Bronchial epithelial cell (primary cell): ENCODE data around the gene WDSUB1. TPM values are rescaled to one million over a fixed set of nuclear protein-coding genes. Genes with fewer than 3 reads are reported as not detected.

Source experiments
- DNase-seq: peaks from one replicate; pipeline ENCODE4 v3.0.0-alpha.2; 2010; ENCODE audit warnings: low read depth
- FAIRE-seq: peaks from 2 replicates; lab custom pipeline; 2011; peaks lifted over from hg19 to GRCh38; lab: Jason Lieb, UNC
- H3K27me3 ChIP-seq: 2 replicates; pipeline ENCODE4 v1.5.1; 2011; ENCODE audit warnings: low read length; ENCODE audit not compliant: control insufficient read depth, insufficient read depth
- H3K36me3 ChIP-seq: 2 replicates; pipeline ENCODE4 v1.5.1; 2011; ENCODE audit warnings: low read length; ENCODE audit not compliant: control insufficient read depth, insufficient read depth
- H3K4me3 ChIP-seq: 2 replicates; pipeline ENCODE4 v1.5.1; 2011; ENCODE audit warnings: mild to moderate bottlenecking, low read depth, low read length, control low read depth
- CTCF ChIP-seq: IDR thresholded peaks from 2 replicates; pipeline ENCODE4 v1.5.1; 2011; ENCODE audit warnings: mild to moderate bottlenecking, moderate library complexity, low read length, control low read depth, inconsistent platforms; ENCODE audit not compliant: insufficient read depth, severe bottlenecking
- total RNA-seq: library from RNA; depleted of rRNA; stranded (reverse); fragments of >200 nt; gene quantifications from 2 replicates; pipeline ENCODE4 v1.2.1, GENCODE V29; 2014

WDSUB1 gene
- total RNA-seq, 1 donor from 2014 or later, result 16.1 TPM

GRCh38 chr2:159230145-159230877, 56.2 kb downstream of the WDSUB1 start:
- Histone ChIP-seq H3K27me3 (no peaks in the 10 kb centered on the region), H3K4me3 (no peak overlapping the region), H3K36me3 (peaks cover 24% of the 10 kb centered on the region)
- no peak for TF ChIP-seq CTCF
- no peak for DNase-seq
- FAIRE-seq, result no peak

- H3K27me3 ChIP-seq, result no peaks in the 10 kb centered on the region
- H3K4me3 ChIP-seq, result no peak overlapping the region
- no peak for DNase-seq
- peaks cover 29% of the 10 kb centered on the region for H3K36me3 ChIP-seq
- FAIRE-seq, result no peak
- TF ChIP-seq CTCF, result no peak
These were observed 56.9 kb downstream of the WDSUB1 start for GRCh38 chr2:159229476-159230144.

- Histone ChIP-seq H3K36me3 (peaks cover 39% of the 10 kb centered on the region), H3K27me3 (no peaks in the 10 kb centered on the region), H3K4me3 (no peak overlapping the region)
- FAIRE-seq (no peak), DNase-seq (no peak)
- no peak for TF ChIP-seq CTCF
These were observed 58.4 kb downstream of the WDSUB1 start for GRCh38 chr2:159228081-159228581.

GRCh38 chr2:159227467-159227866, 59.0 kb downstream of the WDSUB1 start:
- H3K4me3 ChIP-seq, result no peak overlapping the region
- no peaks in the 10 kb centered on the region for H3K27me3 ChIP-seq
- no peak for FAIRE-seq
- DNase-seq, result no peak
- no peak for TF ChIP-seq CTCF
- H3K36me3 ChIP-seq, result peaks cover 40% of the 10 kb centered on the region

GRCh38 chr2:159226608-159227385, 59.7 kb downstream of the WDSUB1 start:
- Histone ChIP-seq H3K36me3 (peaks cover 42% of the 10 kb centered on the region), H3K4me3 (no peak overlapping the region), H3K27me3 (no peaks in the 10 kb centered on the region)
- FAIRE-seq (no peak), DNase-seq (no peak)
- TF ChIP-seq CTCF, result no peak
